ENCODE data around the gene MYO1G. TPM values are rescaled to one million over a fixed set of nuclear protein-coding genes. Genes with fewer than 3 reads are reported as not detected.

Gene MYO1G
- total RNA-seq, 2 experiments from 2014 or later: 155 to 157 TPM

DNA sequence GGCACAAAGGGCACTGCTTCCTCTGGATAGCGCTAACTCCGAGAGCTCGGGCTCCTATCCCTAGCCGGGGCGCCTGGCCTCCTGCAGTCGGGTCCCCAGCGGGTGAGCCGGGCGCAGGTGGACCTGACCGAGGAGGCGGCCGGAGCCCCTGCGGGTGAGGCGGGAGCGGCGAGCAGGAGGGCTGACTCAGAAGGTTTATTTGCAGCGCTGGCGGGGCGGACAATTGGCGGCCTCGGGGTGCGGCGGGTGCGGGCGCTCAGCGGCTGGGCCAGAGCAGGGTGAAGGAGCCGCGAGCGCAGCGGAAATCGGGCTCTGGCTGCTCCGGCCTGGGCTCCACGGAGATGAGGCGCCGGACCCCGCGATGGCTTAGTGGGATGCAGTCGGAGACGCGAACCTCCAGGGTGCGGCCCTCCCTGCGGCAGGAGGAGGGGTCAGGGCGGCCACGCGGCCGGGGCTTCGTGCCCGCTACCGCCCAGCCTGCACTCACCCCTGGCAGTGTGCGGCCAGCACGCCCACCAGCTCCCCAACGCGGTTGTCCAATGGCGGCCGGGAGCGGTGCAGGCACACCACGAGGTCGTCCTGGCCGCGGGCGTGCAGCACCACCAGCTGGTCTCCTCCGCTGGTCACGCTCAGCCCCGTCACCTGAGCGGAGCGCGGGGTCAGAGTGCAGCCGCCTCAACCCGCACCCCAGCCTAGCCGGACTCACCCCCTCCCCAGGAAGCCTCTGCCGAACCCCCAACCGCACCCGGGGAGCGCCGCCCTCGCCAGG, 16.1 kb downstream of the MYO1G start:
- H3K27me3 ChIP-seq (ENCODE audit: control insufficient read depth in 1 of 2, insufficient read depth in 2 of 2, low read length in 2 of 2): no peaks in the 10 kb centered on the region
- H3K36me3 Mint-ChIP-seq (ENCODE audit: low read depth): peaks cover 43% of the 10 kb centered on the region
- intact Hi-C loops (cut with DNase I, micrococcal nuclease): no loop called here
- ATAC-seq (ENCODE audit: poor library complexity) (no peak), DNase-seq (peak in 1 of 14 experiments; percentile 42)
- H3K4me3 ChIP-seq (ENCODE audit: low read length): no peak overlapping the region
- peaks cover 17% of the 10 kb centered on the region for H3K4me1 Mint-ChIP-seq (ENCODE audit: low read depth)
- peaks cover 0 to 16% of the 10 kb centered on the region in 2 experiments for H3K9me3 ChIP-seq (ENCODE audit: control insufficient read depth in 1 of 2, insufficient read depth in 1 of 2, low read length in 2 of 2)
- H3K4me1 ChIP-seq (ENCODE audit: insufficient read depth, low read length): peaks cover 22% of the 10 kb centered on the region
- TF ChIP-seq, protein P1, sequence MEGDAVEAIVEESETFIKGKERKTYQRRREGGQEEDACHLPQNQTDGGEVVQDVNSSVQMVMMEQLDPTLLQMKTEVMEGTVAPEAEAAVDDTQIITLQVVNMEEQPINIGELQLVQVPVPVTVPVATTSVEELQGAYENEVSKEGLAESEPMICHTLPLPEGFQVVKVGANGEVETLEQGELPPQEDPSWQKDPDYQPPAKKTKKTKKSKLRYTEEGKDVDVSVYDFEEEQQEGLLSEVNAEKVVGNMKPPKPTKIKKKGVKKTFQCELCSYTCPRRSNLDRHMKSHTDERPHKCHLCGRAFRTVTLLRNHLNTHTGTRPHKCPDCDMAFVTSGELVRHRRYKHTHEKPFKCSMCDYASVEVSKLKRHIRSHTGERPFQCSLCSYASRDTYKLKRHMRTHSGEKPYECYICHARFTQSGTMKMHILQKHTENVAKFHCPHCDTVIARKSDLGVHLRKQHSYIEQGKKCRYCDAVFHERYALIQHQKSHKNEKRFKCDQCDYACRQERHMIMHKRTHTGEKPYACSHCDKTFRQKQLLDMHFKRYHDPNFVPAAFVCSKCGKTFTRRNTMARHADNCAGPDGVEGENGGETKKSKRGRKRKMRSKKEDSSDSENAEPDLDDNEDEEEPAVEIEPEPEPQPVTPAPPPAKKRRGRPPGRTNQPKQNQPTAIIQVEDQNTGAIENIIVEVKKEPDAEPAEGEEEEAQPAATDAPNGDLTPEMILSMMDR (IDR thresholded peaks at IDR 0.05): no peak
- H3K4me3 Mint-ChIP-seq: no peak overlapping the region
- no peak overlapping the region for H3K27ac Mint-ChIP-seq
- H3K36me3 ChIP-seq (ENCODE audit: insufficient read depth, low read length): peaks cover 49% of the 10 kb centered on the region
- POLR2A ChIA-PET: interaction anchor here (1.7 kb wide), 1 partner anchor 10 kb away, joined by 7 read pairs; no protein-coding TSS in a partner anchor
- peak overlapping the region in 1 of 2 donors; percentile 7 for H3K27ac ChIP-seq (ENCODE audit: low read depth in 1 of 2, low read length in 2 of 2)
- H3K9me3 Mint-ChIP-seq: no peaks in the 10 kb centered on the region
- CTCF ChIA-PET: no interaction called here
- no peaks in the 10 kb centered on the region for H3K27me3 Mint-ChIP-seq

DNA sequence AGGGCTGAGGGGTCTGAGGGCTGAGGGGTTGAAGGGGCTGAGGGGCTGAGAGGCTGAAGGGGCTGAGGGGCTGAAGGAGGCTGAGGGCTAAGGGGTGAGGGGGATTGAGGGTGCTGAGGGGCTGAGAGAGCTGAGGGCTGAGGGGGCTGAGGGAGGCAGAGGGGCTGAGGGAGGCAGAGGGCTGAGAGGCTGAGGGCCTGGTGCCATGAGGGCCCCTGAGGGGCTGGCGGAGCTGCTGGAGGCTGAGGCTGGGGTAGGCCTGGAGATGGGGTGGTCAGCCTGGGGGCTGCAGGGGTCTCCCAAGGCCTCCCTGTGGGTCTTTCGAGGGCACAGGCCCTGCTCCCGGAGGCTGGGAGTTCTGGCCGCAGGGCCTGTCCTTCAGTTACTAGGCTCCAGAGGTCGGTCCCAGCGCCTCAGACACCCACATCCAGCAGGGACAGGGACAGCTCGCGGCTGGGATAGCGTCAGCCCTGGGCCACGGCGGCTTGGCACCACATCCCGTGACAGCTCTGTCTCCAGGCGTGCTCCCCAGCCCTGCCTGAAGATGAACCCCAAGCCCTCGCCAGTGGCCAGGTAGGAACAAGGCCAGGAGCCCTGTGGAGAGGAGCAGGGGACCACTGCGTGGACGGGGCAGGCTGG, 16.9 kb downstream of the MYO1G start:
- peaks cover 17% of the 10 kb centered on the region for H3K4me1 Mint-ChIP-seq (ENCODE audit: low read depth)
- no peak for ATAC-seq (ENCODE audit: poor library complexity)
- peaks cover 37% of the 10 kb centered on the region for H3K36me3 Mint-ChIP-seq (ENCODE audit: low read depth)
- Histone ChIP-seq H3K4me1 (ENCODE audit: insufficient read depth, low read length) (peaks cover 20% of the 10 kb centered on the region), H3K27me3 (ENCODE audit: control insufficient read depth in 1 of 2, insufficient read depth in 2 of 2, low read length in 2 of 2) (no peaks in the 10 kb centered on the region), H3K9me3 (ENCODE audit: control insufficient read depth in 1 of 2, insufficient read depth in 1 of 2, low read length in 2 of 2) (peaks cover 0 to 16% of the 10 kb centered on the region in 2 experiments), H3K27ac (ENCODE audit: low read depth in 1 of 2, low read length in 2 of 2) (peak overlapping the region in 1 of 2 donors; percentile 41), H3K4me3 (ENCODE audit: low read length) (no peak overlapping the region), H3K36me3 (ENCODE audit: insufficient read depth, low read length) (peaks cover 42% of the 10 kb centered on the region)
- TF ChIP-seq, protein P1 (IDR thresholded peaks at IDR 0.05): no peak
- no peak overlapping the region for H3K4me3 Mint-ChIP-seq
- H3K27me3 Mint-ChIP-seq: no peaks in the 10 kb centered on the region
- no peak overlapping the region for H3K27ac Mint-ChIP-seq
- ChIA-PET CTCF (no interaction called here), POLR2A (interaction anchor here (1.3 to 1.7 kb wide), 2 partner anchors 11 to 119 kb away, joined by 3 to 7 read pairs; no protein-coding TSS in a partner anchor)
- intact Hi-C loops (cut with DNase I, micrococcal nuclease): no loop called here
- H3K9me3 Mint-ChIP-seq: no peaks in the 10 kb centered on the region
- DNase-seq: peak in 2 of 14 experiments; percentile 14 to 63

DNA sequence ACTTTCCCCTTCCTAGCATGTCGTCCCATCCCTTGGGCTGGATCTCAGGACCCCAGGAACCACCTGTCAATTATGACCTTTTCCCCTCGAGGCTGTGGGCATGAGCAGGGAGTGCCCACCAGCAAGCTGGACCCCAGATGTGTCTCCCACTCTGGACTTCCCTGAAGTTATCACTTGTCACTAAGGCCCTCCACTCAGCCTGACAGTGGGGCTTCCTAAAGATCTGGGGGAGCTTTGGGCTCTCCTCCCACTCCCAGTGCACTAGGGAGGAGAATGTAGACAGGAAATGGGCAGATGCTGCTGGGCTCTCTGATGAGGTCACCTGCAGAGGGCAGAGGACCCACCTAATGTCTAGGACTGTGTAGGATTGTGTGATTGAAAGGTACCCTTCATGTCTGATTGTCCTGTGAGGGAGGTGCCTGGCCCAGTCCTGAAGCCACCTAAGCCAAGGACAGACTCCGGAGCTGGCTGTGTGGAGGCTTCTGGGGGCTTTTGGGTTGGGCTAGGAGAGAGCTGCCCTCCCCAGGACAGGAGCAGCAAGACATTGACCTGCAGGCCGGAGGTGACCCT, 18.7 kb downstream of the MYO1G start:
- Histone ChIP-seq H3K4me3 (ENCODE audit: low read length) (no peak overlapping the region), H3K9me3 (ENCODE audit: control insufficient read depth in 1 of 2, insufficient read depth in 1 of 2, low read length in 2 of 2) (peaks cover 0 to 16% of the 10 kb centered on the region in 2 experiments), H3K36me3 (ENCODE audit: insufficient read depth, low read length) (peaks cover 23% of the 10 kb centered on the region), H3K27ac (ENCODE audit: low read depth in 1 of 2, low read length in 2 of 2) (peak overlapping the region; percentile 50 to 59), H3K4me1 (ENCODE audit: insufficient read depth, low read length) (peaks cover 16% of the 10 kb centered on the region), H3K27me3 (ENCODE audit: control insufficient read depth in 1 of 2, insufficient read depth in 2 of 2, low read length in 2 of 2) (no peaks in the 10 kb centered on the region)
- no peak overlapping the region for H3K4me3 Mint-ChIP-seq
- CTCF ChIA-PET: no interaction called here
- DNase-seq (peak in 1 of 14 experiments; percentile 37), ATAC-seq (ENCODE audit: poor library complexity) (no peak)
- POLR2A ChIA-PET: interaction anchor here (1.2 kb wide), 1 partner anchor 74 kb away, joined by 3 read pairs; no protein-coding TSS in a partner anchor
- TF ChIP-seq, protein P1 (IDR thresholded peaks at IDR 0.05): no peak
- intact Hi-C loops (cut with DNase I, micrococcal nuclease): no loop called here
- H3K9me3 Mint-ChIP-seq: no peaks in the 10 kb centered on the region
- peaks cover 21% of the 10 kb centered on the region for H3K36me3 Mint-ChIP-seq (ENCODE audit: low read depth)
- peaks cover 17% of the 10 kb centered on the region for H3K4me1 Mint-ChIP-seq (ENCODE audit: low read depth)
- peak overlapping the region; percentile 90 for H3K27ac Mint-ChIP-seq
- H3K27me3 Mint-ChIP-seq: no peaks in the 10 kb centered on the region
